Natural killer cell (primary cell): ENCODE results near the gene STXBP6. TPM values are rescaled to one million over a fixed set of nuclear protein-coding genes. Genes with fewer than 3 reads are reported as not detected.

Source experiments
- ATAC-seq, 3 donors: fragments of 150-1000 bp in 2 of 3; fragments of 200-7000 bp in 1 of 3; cut with Tn5 transposase; 1 replicate in 1 of 3; 2 replicates in 2 of 3; pipeline ENCODE4 v1.10.0; 2021; ENCODE audit warnings: mild to moderate bottlenecking in 2 of 3, moderate library complexity in 2 of 3
- DNase-seq, 2 donors: peaks; one replicate each; pipeline versions ENCODE4 v3.0.0 to v3.0.0-alpha.2; 2013 to 2021; ENCODE audit warnings: mixed read lengths in 1 of 2
- H3K27ac ChIP-seq: one replicate; pipeline ENCODE4 v1.5.1; 2013; ENCODE audit warnings: mild to moderate bottlenecking, low read length
- H3K27me3 ChIP-seq: one replicate; pipeline ENCODE4 v1.6.1; 2013; ENCODE audit warnings: low read length; ENCODE audit not compliant: control insufficient read depth, insufficient read depth
- H3K36me3 ChIP-seq: one replicate; pipeline ENCODE4 v1.6.1; 2013; ENCODE audit warnings: low read length; ENCODE audit not compliant: control insufficient read depth, insufficient read depth
- H3K4me1 ChIP-seq: one replicate; pipeline ENCODE4 v1.6.1; 2013; ENCODE audit warnings: low read length; ENCODE audit not compliant: control insufficient read depth, insufficient read depth
- H3K4me3 ChIP-seq: one replicate; pipeline ENCODE4 v1.5.1; 2013; ENCODE audit warnings: low read length
- H3K9me3 ChIP-seq: one replicate; pipeline ENCODE4 v1.6.1; 2013; ENCODE audit warnings: low read length; ENCODE audit not compliant: control insufficient read depth, insufficient read depth
- H3K27ac Mint-ChIP-seq, 2 donors: one replicate each; pipeline ENCODE4 v1.8.0; 2022; ENCODE audit warnings: mild to moderate bottlenecking in 2 of 2, mixed read lengths in 2 of 2, moderate library complexity in 1 of 2
- H3K27me3 Mint-ChIP-seq, 2 donors: one replicate each; pipeline ENCODE4 v1.8.0; 2022; ENCODE audit warnings: low read depth in 2 of 2, mixed read lengths in 2 of 2
- H3K36me3 Mint-ChIP-seq: one replicate; pipeline ENCODE4 v1.8.0; 2022; ENCODE audit warnings: mixed read lengths
- H3K4me1 Mint-ChIP-seq, 2 donors: one replicate each; pipeline ENCODE4 v1.8.0; 2022; ENCODE audit warnings: mixed read lengths in 2 of 2
- H3K4me3 Mint-ChIP-seq: one replicate; pipeline ENCODE4 v1.8.0; 2022; ENCODE audit warnings: mild to moderate bottlenecking, moderate library complexity, mixed read lengths
- H3K9me3 Mint-ChIP-seq, 2 donors: one replicate each; pipeline ENCODE4 v1.8.0; 2022; ENCODE audit warnings: mixed read lengths in 2 of 2
- CTCF ChIP-seq: fragments of 200-600 bp; IDR thresholded peaks from one replicate; pipeline ENCODE4 v1.8.0; 2022; ENCODE audit warnings: antibody characterized with exemption
- WGBS: methylation state at CpG from one replicate; pipeline ENCODE4 v1.1.7; 2013; ENCODE audit warnings: missing lambda C conversion rate; ENCODE audit not compliant: insufficient coverage; 5-methylcytosine and 5-hydroxymethylcytosine counted together
- intact Hi-C: fragments of 100-400 bp; cut with micrococcal nuclease; formaldehyde crosslinking; loops from one replicate; pipeline ENCODE4 v1.14.2; 2022
- total RNA-seq, 4 donors: library from RNA; stranded (reverse); fragments of 120-200 nt in 1 of 4; gene quantifications; one replicate each; pipeline versions ENCODE4 v1.2.3 to v1.2.4, GENCODE V29; 2013 to 2022

STXBP6 gene
- total RNA-seq, 3 donors from 2014 or later (not counting 1 experiment from before 2014, with no cell fraction given), result 0.20 TPM; not detected in 2

GRCh38 chr14:25090256-25090655 is 40.3 kb upstream of the STXBP6 start:
- Mint-ChIP-seq H3K9me3 (no peaks in the 10 kb centered on the region), H3K4me1 (no peaks in the 10 kb centered on the region), H3K27ac (no peak overlapping the region), H3K36me3 (no peaks in the 10 kb centered on the region), H3K4me3 (no peak overlapping the region), H3K27me3 (peaks cover 35 to 75% of the 10 kb centered on the region in 2 donors)
- H3K4me3 ChIP-seq, result no peak overlapping the region
- no peak for TF ChIP-seq CTCF
- no peak overlapping the region for H3K27ac ChIP-seq
- 89% methylated on average over 2 of the region's 2 CpGs for WGBS
- DNase-seq (no peak), ATAC-seq (no peak)
- no peaks in the 10 kb centered on the region for H3K4me1 ChIP-seq
- no peaks in the 10 kb centered on the region for H3K36me3 ChIP-seq
- no peaks in the 10 kb centered on the region for H3K27me3 ChIP-seq
- intact Hi-C loops, result no loop called here
- no peaks in the 10 kb centered on the region for H3K9me3 ChIP-seq

- no peak overlapping the region for H3K27ac Mint-ChIP-seq
- no peak overlapping the region for H3K4me3 Mint-ChIP-seq
- no peak for DNase-seq
- no peak for ATAC-seq
- no peak overlapping the region for H3K27ac ChIP-seq
- no peaks in the 10 kb centered on the region for H3K36me3 ChIP-seq
- H3K4me3 ChIP-seq, result no peak overlapping the region
- no peaks in the 10 kb centered on the region for H3K4me1 Mint-ChIP-seq
- WGBS, result 80% methylated on average over 1 of the region's 1 CpG
- intact Hi-C loops, result no loop called here
- TF ChIP-seq CTCF, result no peak
- peaks cover 32 to 71% of the 10 kb centered on the region in 2 donors for H3K27me3 Mint-ChIP-seq
- H3K4me1 ChIP-seq, result no peaks in the 10 kb centered on the region
- no peaks in the 10 kb centered on the region for H3K27me3 ChIP-seq
- H3K9me3 ChIP-seq, result no peaks in the 10 kb centered on the region
- H3K36me3 Mint-ChIP-seq, result no peaks in the 10 kb centered on the region
- no peaks in the 10 kb centered on the region for H3K9me3 Mint-ChIP-seq
Measured at GRCh38 chr14:25089496-25089895, 39.5 kb upstream of the STXBP6 start.

GRCh38 chr14:25086821-25087396 is 37.0 kb upstream of the STXBP6 start:
- no peak overlapping the region for H3K27ac Mint-ChIP-seq
- Histone ChIP-seq H3K9me3 (no peaks in the 10 kb centered on the region), H3K27ac (no peak overlapping the region), H3K36me3 (no peaks in the 10 kb centered on the region), H3K4me3 (no peak overlapping the region), H3K4me1 (no peaks in the 10 kb centered on the region), H3K27me3 (no peaks in the 10 kb centered on the region)
- H3K4me1 Mint-ChIP-seq, result no peaks in the 10 kb centered on the region
- no peaks in the 10 kb centered on the region for H3K36me3 Mint-ChIP-seq
- intact Hi-C loops, result no loop called here
- H3K27me3 Mint-ChIP-seq, result peaks cover 43 to 68% of the 10 kb centered on the region in 2 donors
- ATAC-seq (no peak), DNase-seq (no peak)
- no peak for TF ChIP-seq CTCF
- 86% methylated on average over 1 of the region's 2 CpGs for WGBS
- no peaks in the 10 kb centered on the region for H3K9me3 Mint-ChIP-seq
- H3K4me3 Mint-ChIP-seq, result no peak overlapping the region

- H3K9me3 Mint-ChIP-seq, result no peaks in the 10 kb centered on the region
- H3K27ac Mint-ChIP-seq, result no peak overlapping the region
- H3K36me3 ChIP-seq, result no peaks in the 10 kb centered on the region
- H3K4me3 Mint-ChIP-seq, result no peak overlapping the region
- no peak for TF ChIP-seq CTCF
- H3K27ac ChIP-seq, result no peak overlapping the region
- H3K27me3 Mint-ChIP-seq, result peaks cover 40 to 64% of the 10 kb centered on the region in 2 donors
- no peaks in the 10 kb centered on the region for H3K9me3 ChIP-seq
- H3K36me3 Mint-ChIP-seq, result no peaks in the 10 kb centered on the region
- H3K4me3 ChIP-seq, result no peak overlapping the region
- DNase-seq, result no peak
- ATAC-seq, result no peak
- no peaks in the 10 kb centered on the region for H3K27me3 ChIP-seq
- no peaks in the 10 kb centered on the region for H3K4me1 Mint-ChIP-seq
- H3K4me1 ChIP-seq, result no peaks in the 10 kb centered on the region
- 82% methylated on average over 6 of the region's 6 CpGs for WGBS
- intact Hi-C loops, result no loop called here
Measured at GRCh38 chr14:25086081-25086480, 36.1 kb upstream of the STXBP6 start.
